Measurements from ENCODE around the gene LGSN. TPM values are rescaled to one million over a fixed set of nuclear protein-coding genes. Genes with fewer than 3 reads are reported as not detected.
"Not testable (repeated sequence)": the region's sequence is repeated elsewhere in the genome, so short reads cannot be mapped to it uniquely, and the experiment has no call there.

Gene LGSN
- polyA plus RNA-seq, 4 donors: 0.08 to 0.92 (median 0.55) TPM

DNA sequence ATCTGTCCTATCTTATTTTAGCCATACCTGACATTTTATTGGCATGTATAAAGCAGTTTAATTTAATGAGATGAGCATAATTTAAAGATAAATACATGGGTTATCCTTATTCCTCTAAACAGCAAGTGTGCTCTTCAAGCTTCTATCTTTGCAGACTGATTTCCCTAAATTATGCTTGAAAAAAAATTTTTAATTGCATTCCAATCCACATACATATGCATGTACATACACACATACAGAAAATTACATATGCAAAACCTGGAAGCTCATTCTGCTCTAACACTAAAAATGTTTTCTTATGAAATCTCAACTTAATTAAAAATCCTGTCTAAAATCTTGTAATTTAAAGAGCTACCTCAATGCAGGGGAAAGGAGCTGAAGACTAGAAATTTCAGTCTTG lies 73.2 kb downstream of the LGSN start:
- no peak for DNase-seq (ENCODE audit: low read depth in 4 of 4, low spot score in 3 of 4)

DNA sequence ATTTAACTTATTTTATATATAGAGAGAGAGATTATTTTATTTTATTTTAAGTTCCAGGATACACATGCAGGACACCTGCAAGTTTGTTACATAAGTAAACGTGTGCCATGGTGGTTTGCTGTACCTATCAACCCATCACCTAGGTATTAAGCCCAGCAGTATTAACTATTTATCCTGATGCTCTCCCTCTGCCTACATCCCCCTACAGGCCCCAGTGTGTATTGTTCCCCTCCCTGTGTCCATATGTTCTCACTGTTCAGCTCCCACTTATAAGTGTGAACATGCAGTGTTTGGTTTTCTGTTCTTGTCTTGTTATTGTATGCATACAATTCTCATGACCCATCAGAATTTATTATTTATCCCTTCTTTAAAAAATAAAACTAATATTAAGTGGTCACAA lies 73.9 kb downstream of the LGSN start:
- no peak for DNase-seq (ENCODE audit: low read depth in 4 of 4, low spot score in 3 of 4)

DNA sequence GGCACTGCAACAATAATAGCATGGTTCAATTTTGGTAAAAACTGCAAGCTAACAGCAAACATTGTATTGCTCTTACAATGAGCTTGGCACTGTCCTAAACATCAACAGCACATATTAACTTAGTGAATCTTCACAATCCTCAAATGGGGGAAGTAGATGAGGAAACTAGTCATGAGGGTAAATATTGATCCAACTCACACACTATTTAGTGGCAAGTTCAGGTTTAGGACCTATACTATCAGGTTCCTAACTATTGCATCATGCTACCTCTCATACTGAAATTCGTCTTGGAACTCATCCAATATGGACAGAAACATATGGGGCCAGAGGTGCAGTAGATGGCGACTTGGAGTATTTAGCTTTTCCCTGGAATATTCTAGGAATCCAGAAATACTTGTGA lies 74.4 kb downstream of the LGSN start:
- DNase-seq (ENCODE audit: low read depth in 4 of 4, low spot score in 3 of 4): no peak

DNA sequence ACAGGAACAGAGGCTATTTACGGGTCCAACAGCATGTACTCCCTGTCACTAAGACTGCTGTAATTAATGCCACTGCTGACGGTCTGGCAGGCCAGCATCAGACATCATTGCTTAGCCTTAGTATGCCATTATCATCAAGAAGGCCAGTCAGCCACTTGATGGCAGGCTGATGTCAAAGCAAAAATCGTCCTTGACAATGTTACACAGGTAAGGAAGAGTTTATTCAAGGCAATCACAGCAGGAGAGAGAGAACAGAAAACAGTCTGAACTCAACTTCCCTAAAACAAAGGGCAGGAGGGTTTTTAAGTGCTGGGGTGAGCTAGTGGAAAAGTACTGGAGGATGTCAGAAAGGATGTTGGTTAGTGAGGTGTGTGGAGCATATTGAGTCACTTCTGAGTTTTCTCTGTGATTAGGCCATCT lies 83.4 kb downstream of the LGSN start:
- no peak for DNase-seq (ENCODE audit: low read depth in 4 of 4, low spot score in 3 of 4)

DNA sequence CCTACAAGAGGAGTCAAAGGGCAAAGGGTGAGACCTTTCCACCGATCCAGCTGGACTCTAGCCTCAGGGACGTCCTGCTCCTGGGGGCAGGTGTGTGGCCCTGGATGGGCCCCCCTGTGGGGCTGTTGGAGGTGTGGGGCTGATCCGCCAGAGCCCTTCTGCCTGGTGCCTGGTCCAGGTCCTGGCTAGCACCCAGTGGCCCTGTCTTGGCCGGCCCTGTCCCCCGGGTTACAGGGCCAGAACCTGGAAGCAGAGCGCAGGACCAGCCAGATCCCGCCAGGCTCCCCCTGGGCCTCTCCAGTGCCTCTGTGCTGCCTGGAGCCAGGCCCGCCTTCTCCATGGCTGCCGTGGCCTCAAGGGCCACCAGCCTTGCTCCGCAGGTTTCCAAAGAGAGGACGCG lies 89.3 kb downstream of the LGSN start:
- DNase-seq (ENCODE audit: low read depth in 4 of 4, low spot score in 3 of 4): not testable (repeated sequence)

DNA sequence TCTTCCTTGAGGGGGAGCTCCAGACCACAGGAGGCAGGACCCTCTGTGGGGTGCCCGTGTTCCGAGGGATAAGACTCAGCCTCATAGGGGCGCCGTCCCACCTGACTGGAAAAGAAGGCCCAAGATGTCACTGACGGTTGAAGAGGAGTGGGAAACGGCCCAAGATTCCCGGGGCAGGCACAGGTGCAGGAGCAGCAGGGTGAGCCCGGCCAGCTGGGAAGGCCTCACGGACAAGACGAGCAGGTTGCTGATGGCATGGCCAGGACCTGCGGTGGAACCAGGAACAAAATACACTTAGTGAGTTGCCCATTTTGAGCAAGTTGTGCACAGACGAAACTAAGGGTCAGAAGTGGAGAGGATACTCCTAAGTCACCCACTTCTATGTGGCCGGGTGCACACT lies 89.8 kb downstream of the LGSN start:
- DNase-seq (ENCODE audit: low read depth in 4 of 4, low spot score in 3 of 4): not testable (repeated sequence)

DNA sequence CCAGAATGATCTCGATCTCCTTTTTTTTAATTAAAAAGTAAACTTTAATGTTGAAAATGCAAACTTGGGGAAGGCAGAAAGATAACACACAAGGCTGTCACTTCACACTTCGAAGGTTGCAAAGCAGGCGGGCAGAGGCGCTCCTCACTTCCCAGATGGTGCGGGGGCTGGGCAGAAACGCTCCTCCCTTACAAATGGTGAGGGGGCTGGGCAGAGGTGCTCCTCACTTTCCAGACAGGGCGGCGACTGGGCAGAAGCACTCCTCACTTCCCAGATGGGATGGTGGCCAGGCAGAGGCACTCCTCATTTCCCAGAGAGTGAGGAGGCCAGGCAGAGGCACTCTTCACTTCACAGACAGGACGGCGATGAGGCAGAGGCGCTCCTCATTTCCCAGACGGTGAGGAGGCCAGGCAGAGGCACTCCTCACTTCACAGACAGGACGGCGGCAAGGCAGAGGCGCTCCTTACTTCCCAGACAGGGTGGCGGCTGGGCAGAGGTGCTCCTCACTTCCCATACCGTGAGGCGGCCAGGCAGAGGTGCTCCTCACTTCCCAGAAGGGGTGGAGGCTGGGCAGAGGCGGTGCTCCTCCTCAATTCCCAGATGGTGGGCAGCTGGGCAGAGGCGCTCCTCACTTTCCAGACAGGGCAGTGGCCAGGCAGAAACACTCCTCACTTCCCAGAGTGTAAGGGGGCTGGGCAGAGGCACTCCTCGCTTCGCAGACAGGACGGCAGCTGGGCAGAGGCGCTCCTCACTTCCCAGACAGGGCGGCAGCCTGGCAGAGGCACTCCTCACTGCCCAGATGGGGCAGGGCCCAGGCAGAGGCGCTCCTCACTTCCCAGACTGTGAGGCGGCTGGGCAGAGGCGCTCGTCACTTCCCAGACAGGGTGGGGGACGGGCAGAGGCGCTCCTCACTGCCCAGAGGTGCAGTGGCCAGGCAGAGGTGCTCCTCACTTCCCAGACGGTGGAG lies 91.6 kb downstream of the LGSN start:
- not testable (repeated sequence) for DNase-seq (ENCODE audit: low read depth in 4 of 4, low spot score in 3 of 4)

DNA sequence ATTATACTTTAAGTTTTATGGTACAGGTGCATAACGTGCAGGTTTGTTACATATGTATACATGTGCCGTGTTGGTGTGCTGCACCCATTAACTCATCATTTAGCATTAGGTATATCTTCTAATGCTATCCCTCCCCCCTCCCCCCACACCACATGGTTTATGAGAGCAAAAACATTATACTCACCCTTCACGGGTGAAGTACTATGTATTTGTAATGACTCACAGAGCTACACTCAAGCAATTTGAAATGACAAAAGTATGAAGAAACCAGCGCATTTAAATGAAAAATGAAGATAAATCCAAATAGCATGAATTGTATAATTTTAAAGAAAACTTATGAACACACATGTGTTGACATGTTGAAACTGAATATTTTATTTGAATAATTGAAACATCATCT lies 93.8 kb downstream of the LGSN start:
- not testable (repeated sequence) for DNase-seq (ENCODE audit: low read depth in 4 of 4, low spot score in 3 of 4)

Other genes with a start within 250 kb of the LGSN start
- 1 to 10 TPM in 2 of 4 donors, under 1 TPM in 2; 0.56 to 7.9 (median 1.9) TPM for gene FKBP1C, start 108.5 kb downstream of the LGSN start, polyA plus RNA-seq (ENCODE audit: insufficient read length in 4 of 4)

Measured in left renal pelvis (tissue), 4 donors.